Measurements from ENCODE around the gene SH3BGRL.
"Not testable (repeated sequence)": the region's sequence is repeated elsewhere in the genome, so short reads cannot be mapped to it uniquely, and the experiment has no call there.

Gene SH3BGRL

DNA sequence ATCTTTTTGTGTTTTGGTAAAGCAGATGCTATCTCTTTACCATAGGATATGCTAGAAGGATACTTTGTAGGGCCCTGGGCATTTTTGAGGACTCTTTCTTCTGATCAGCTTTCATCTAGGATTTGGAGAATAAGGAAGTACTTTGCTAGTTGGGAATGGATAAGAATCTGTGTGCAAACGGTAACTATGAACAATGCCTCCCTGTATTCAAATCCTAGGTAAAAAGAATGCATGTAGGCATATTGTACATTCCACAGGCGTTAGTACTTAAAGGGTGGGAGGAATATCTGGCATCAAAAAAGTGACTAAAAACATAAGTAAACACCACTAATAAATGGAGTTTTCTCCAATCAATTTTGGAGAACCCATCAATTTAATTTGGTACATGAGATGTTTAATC lies 59.7 kb downstream of the SH3BGRL start:
- DNase-seq: no peak

DNA sequence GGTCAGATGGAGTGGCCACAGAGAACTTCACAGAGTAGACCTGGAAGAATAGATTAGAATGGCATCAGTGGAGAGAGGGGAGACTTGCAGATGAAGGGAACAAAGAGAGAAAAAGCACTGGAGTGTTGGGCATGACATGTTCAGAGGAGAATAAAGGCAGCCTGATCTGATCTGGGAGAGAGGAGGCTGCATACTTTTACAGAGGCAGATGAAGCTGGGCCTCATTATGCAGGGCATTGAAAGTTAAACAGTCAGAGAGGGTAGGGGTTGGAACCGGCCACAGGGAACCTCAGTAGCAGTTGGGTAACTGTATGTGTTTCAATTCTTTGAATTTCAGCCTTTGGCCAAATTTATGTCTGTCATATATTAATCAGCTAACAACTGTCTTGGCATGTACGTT lies 61.2 kb downstream of the SH3BGRL start:
- DNase-seq: no peak

- no peak for DNase-seq
Observed at GRCh38 chrX:81278616-81279015, 76.7 kb downstream of the SH3BGRL start.

GRCh38 chrX:81280148-81280547 lies 78.2 kb downstream of the SH3BGRL start:
- no peak for DNase-seq

- no peak for DNase-seq
Observed at GRCh38 chrX:81286075-81286474, 84.2 kb downstream of the SH3BGRL start.

- no peak for DNase-seq
Observed at GRCh38 chrX:81286608-81287007, 84.7 kb downstream of the SH3BGRL start.

- DNase-seq: no peak
Observed at GRCh38 chrX:81291996-81292395, 90.1 kb downstream of the SH3BGRL start.

DNA sequence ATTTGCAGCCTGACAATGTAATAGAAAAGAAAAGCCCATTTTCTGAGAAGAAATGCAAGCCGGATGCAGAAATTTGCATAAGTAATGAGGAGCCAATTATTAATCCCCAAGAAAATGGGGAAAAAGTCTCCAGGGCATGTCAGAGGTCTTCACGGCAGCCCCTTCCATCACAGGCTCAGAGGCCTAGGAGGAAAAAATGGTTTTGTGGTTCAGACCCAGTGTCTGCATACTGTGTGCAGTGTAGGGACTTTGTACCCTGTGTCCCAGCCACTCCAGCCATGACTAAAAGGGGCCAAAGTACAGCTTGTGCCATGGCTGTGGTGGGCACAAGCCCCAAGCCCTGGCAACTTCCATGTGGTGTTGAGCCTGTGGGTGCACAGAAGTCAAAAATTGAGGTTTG lies 92.2 kb downstream of the SH3BGRL start:
- DNase-seq: no peak

DNA sequence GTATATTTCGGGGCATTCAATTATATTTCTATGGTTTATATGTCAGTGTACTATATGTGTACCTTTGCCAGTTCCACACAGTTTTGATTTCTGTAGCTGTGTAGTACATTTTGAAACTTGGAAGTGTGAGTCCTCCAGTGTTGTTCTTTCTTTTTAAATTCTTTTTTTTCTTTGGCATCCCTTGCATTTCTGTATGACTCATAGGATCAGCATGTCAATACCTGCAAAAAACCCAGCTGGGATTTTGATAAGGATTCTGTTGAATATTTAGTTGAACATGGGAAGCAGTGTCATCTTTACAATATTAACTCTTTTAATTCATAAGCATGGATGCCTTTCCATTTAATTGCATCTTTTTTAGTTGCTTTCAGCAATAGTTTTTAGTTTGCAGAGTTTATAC lies 100.0 kb downstream of the SH3BGRL start:
- no peak for DNase-seq

DNA sequence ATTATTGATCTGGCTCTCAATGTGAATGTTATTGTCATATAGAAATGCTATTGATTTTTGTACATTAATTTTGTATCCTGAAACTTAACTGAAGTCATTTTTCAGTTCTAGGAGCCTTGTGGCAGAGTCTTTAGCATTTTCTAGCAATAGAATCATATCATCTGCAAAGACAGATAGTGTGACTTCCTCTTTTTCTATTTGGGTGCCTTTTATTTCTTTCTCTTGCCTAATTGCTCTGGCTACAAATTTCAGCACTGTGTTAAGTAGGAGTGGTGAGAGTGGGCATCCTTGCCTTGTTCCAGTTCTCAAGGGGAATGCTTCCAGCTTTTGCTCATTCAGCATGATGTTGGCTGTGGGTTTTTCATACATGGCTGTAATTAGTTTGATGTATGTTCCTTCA lies 102.7 kb downstream of the SH3BGRL start:
- DNase-seq: no peak

DNA sequence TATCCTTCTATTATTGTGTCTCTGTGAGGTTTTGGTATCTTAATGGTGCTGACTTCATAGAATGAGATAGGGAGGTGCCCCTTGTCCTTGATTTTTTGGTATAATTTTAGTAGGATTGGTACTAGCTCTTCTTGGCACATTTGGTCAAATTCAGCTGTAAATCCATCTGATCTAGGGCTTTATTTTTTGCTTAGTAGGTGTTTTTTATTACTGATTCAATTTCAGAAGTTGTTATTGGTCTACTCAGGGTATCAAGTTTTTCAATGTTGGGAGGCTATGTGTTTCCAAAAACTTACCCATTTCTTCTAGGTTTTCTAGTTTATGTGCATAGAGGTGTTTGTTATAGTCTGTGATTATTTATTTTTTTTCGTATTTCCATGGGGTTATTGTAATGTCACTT lies 103.3 kb downstream of the SH3BGRL start:
- no peak for DNase-seq

DNA sequence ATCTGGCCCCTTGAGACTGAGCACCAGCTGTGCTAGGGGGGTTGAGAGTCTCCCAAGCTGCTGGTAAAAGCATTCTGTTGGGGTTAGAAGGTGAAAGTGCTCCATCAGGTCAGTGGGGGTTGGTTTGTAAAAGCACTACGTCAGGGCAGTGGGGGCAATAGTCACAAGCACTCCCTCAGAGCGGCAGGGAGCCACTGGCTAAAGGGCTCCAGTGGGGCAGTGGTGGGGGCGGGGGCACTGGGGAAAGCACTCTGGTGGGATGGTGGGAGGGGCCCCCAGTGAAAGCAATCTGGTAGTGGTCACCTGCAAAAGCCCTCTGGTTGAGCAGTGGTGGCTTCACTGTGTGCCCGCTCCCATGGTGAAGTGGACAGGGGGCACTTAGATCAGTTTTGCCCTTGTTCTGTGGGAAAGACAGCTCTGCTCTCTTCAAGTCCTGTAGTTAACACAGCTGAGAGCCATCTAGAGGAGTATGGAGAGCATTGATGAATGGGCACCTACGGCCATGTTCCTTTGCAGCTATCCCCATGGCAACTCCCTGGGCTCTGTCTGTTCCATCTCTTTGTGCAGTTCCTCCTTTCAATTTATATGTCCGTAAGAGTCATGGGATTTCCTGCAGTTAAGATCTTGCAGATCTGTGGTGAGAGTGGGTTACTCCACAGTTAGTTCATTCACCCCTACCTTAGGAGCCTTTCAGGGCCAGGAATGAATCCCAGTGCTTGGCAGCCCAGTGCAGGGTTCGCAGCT lies 106.4 kb downstream of the SH3BGRL start:
- no peak for DNase-seq

DNA sequence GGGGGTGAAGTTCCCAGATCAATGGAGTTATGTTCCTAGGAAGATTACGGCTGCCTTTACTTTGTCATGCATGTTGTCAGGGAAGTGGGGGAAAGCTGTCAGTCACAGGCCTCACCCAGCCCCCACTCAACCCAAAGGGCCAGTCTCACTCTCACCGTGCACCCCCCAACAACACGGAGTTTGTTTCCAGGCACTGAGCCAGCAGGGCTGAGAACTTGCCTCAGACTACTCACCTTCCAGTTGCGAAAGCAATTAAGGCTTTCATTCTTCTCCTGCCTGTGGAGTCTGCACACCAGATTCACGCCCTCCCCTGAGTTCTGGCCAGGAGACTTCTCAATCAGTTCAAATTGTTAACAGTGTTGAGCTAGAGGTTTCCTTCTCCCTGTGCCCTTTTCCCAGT lies 114.3 kb downstream of the SH3BGRL start:
- DNase-seq: no peak

- not testable (repeated sequence) for DNase-seq
Observed at GRCh38 chrX:81331653-81332052, 129.8 kb downstream of the SH3BGRL start.

DNA sequence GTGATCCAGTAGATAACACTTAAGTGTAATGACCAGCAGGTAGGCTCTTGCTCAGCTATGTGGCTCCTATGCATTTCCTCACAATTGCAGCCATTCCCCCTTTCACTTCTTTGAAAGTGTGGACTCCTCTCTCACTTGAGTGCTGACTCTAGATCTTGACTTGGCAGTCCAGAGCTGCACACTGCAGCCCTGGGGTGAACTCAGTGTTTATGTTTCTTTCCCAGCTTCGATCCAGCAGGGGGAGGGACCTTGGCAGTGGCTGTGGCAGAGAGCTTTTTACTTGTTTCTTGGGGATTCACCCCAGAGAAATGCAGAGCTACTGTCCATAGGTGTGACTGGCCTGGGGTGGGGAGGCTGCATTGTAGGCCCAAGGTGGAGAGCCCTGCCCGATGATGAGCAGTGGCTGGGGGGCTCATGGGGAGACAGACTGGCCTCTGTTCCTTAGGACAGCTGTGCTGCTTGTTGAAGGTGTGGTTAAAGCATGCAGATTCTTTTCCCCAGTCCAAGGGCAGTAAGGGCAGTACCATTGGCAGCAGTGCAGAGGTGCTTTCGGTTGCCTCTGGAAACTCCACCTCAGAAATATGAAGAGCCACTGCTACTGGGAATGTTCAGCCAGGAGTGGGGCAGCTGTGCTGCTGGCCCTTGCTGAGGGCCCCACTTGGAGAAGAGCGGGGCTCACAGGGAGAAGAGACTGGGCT lies 134.7 kb downstream of the SH3BGRL start:
- DNase-seq: no peak

GRCh38 chrX:81337805-81338204 lies 135.9 kb downstream of the SH3BGRL start:
- DNase-seq: no peak

DNA sequence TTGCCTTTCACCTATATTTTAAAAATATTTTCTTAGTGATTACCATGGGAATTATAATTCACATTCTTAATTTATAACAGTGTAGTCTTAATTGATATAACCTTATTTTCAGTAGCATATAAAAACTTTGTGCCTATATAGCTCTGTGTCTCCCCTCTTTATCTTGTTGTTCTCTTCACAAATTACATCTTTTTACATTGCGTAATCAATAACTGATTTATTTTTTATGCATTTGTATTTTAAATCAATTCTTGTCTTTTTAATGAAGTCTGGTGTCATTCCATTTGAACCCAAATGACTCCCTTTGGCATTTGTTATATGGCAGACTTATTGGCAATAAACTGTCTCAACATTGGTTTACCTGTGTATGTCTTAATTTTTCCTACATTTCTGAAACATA lies 137.0 kb downstream of the SH3BGRL start:
- no peak for DNase-seq

DNA sequence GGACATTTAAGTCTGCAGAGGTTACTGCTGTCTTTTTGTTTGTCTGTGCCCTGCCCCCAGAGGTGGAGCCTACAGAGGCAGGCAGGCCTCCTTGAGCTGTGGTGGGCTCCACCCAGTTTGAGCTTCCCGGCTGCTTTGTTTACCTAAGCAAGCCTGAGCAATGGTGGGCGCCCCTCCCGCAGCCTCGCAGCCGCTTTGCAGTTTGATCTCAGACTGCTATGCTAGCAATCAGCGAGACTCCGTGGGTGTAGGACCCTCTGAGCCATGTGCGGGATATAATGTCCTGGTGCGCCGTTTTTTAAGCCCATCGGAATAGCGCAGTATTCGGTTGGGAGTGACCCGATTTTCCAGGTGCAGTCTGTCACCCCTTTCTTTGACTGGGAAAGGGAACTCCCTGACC lies 143.4 kb downstream of the SH3BGRL start:
- DNase-seq: not testable (repeated sequence)

Measured in CD4-positive, alpha-beta T cell treated with Interleukin-12 subunit alpha and Interleukin-12 subunit beta, for 1 hour (primary cell).